Epithelial cell of esophagus (primary cell): ENCODE data around the gene COG3.

Experiments used
- DNase-seq: peaks from one replicate; pipeline ENCODE4 v3.0.0; 2010; ENCODE audit warnings: low read depth
- H3K4me3 ChIP-seq: 2 replicates; pipeline ENCODE4 v1.5.1; 2011; ENCODE audit warnings: mild to moderate bottlenecking, low read length, control low read depth
- CTCF ChIP-seq: IDR thresholded peaks from 2 replicates; pipeline ENCODE4 v1.5.1; 2011; ENCODE audit warnings: low read depth, mild to moderate bottlenecking, low read length, control low read depth, inconsistent platforms; ENCODE audit not compliant: insufficient read depth; ENCODE audit errors: missing control alignments

Gene COG3

GRCh38 chr13:45439008-45439407 is 25.7 kb upstream of the COG3 start:
- DNase-seq, result no peak
- no peak for TF ChIP-seq CTCF
- no peak overlapping the region for H3K4me3 ChIP-seq

DNA sequence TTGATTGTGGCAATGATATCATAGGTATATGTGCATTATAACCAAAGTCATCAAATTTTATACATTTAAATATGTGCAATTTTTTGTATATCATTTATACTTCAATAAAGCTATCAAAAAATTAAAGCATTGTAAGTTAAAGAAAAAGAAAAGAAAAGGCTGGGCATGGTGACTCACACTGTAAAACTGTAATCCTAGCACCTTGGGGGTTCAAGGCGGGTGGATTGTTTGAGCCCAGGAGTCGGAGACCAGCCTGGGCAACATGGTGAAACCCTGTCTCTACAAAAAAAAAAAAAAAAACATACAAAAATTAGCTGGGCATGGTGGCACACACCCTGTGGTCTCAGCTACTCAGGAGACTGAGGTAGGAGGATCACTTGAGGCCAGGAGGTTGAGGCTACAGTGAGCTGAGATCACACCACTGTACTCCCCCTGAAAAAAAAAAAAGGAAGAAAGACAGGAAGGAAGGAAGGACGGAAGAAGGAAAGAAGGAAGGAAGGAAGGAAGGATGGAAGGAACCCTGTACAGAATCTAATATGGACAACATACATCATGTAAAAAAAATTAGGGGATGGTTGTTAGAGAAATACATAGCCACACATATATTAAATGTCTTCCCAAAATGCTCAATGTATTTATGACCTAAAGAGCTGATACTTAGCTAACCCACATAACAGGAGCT is 24.8 kb upstream of the COG3 start:
- TF ChIP-seq CTCF, result no peak
- no peak overlapping the region for H3K4me3 ChIP-seq
- no peak for DNase-seq

GRCh38 chr13:45441633-45442032 is 23.1 kb upstream of the COG3 start:
- H3K4me3 ChIP-seq, result no peak overlapping the region
- TF ChIP-seq CTCF, result peak; percentile 57
- peak; percentile 70 for DNase-seq

DNA sequence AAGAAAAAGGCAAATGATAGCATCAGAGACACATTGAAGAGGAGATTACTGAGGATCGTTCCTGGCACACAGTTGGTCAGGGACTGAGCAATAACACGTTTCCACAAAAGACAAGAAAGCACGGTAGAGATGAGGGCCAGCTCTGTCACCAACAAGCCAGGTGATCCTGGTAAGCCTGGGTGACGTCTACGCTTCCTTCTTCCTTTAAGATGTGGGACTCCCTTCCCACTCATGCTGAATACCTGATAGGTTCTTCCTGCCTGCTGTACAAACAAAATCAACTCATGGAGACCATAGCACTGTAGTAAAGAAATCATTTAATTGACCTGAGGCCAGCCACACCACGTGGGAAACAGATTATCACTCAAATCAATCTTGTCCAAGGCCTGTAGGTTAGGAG is 19.7 kb upstream of the COG3 start:
- H3K4me3 ChIP-seq, result no peak overlapping the region
- no peak for DNase-seq
- no peak for TF ChIP-seq CTCF

DNA sequence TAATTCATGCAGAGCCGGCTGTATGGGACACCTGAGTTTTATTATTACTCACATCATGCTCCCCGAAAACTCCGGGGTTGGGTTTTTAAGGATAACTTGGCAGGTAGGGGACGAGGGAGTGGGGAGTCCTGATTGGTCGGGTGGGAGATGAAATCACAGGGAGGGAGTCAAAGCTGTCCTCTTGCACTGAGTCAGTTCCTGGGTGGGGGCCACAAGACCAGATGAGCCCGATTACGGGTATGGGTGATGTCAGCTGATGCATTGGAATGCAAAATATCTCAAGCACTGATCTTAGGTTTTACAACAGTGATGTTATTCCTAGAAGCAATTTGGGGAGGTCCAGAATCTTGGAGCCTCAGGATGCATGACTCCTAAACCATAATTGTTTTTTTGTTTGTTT is 18.6 kb upstream of the COG3 start:
- no peak overlapping the region for H3K4me3 ChIP-seq
- DNase-seq, result peak; percentile 32
- no peak for TF ChIP-seq CTCF

DNA sequence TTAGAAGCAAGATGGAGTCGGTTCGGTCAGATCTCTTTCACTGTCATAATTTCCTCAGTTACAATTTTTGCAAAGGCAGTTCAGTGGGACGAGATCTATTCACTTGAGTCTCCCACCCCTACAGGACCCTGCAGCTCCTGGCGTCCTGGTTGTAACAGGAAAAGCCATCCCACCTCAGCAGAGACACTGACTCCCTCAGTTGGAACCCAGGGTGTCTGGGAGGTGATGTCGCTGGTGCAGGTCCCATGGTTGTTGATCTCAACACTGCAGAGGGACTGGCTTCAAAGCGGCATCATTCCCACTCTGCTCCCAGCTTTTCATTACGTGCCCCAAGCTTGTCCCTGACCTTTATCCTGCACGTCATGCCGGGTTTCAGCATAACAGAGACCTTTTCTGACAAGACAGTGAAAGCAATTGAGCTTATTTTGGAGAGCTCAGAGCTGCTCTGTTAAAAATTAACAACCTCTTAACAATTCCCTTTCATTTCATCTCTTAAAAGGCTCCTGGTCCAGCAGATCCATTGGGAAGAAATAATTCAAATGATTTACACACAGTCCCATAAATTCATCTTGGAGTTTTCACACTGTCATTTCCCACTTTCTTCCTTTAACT is 17.6 kb upstream of the COG3 start:
- TF ChIP-seq CTCF, result no peak
- H3K4me3 ChIP-seq, result no peak overlapping the region
- DNase-seq, result no peak
